ENCODE measurements around the gene EPAS1. TPM values are rescaled to one million over a fixed set of nuclear protein-coding genes. Genes with fewer than 3 reads are reported as not detected.
A peak's percentile ranks its signal among the peaks of the same experiment; 100 is the strongest.

EPAS1 gene
- total RNA-seq, 2 experiments from 2014 or later = 51.0 to 54.6 TPM

GRCh38 chr2:46315103-46315890 is 18.1 kb downstream of the EPAS1 start:
- Mint-ChIP-seq H3K4me3 (no peak overlapping the region), H3K27ac (no peak overlapping the region), H3K36me3 (no peaks in the 10 kb centered on the region), H3K4me1 (ENCODE audit: low read depth) (peaks cover 11% of the 10 kb centered on the region), H3K27me3 (peaks cover 5% of the 10 kb centered on the region), H3K9me3 (no peaks in the 10 kb centered on the region)
- intact Hi-C loops (cut with micrococcal nuclease) = no loop called here
- DNase-seq = peak; percentile 51
- ChIA-PET CTCF (interaction anchor here (0.7 to 1.6 kb wide), 2 partner anchors 48 to 145 kb away, joined by 4 read pairs; no protein-coding TSS in a partner anchor), POLR2A (no interaction called here)

- H3K27me3 Mint-ChIP-seq = peaks cover 3% of the 10 kb centered on the region
- DNase-seq = no peak
- H3K4me3 Mint-ChIP-seq = no peak overlapping the region
- peaks cover 11% of the 10 kb centered on the region for H3K4me1 Mint-ChIP-seq (ENCODE audit: low read depth)
- H3K36me3 Mint-ChIP-seq = no peaks in the 10 kb centered on the region
- intact Hi-C loops (cut with micrococcal nuclease) = no loop called here
- POLR2A ChIA-PET = no interaction called here
- H3K27ac Mint-ChIP-seq = no peak overlapping the region
- no peaks in the 10 kb centered on the region for H3K9me3 Mint-ChIP-seq
- CTCF ChIA-PET = no interaction called here
Observed at GRCh38 chr2:46317094-46317486, 19.9 kb downstream of the EPAS1 start.

DNA sequence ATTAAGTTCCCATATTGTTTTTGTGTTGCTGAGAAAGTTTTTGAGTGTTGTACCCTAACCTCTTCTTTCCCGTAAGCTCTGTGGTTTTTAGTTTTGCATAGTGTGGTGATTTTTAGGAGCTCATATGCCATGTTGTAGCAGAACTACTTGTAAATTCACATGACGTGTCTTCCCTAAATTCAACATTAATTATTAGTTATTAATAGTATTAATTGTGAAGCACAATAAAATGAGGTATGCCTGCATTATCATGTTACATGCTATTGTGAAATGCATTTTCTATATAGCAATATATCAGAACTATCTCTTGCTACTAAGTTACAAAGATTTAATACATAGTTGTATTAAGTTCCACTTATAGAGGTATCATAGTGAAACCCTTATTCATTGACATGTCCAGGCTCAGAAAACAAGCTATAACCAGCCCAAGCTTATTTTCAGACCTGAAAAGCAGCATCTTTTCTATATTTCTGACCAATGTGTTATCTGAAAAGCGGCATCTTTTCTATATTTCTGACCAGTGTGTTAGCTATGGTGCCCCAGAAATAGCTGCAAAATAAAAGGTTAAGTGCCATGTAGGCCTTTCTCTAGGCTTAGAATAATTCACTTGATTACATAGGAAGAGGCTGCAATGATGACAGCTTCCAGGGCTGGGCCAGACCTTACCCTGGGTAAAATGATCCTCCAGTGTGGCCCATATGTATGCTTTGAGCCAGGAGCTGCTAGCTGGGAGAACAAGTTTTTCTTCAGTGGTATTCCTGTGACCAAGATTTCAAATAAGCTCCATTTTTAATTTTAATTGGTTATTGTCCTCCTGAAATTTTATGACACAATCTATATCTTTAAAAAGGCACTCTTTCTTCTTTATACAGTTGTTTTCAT is 21.6 kb downstream of the EPAS1 start:
- no peak for DNase-seq
- Mint-ChIP-seq H3K27ac (no peak overlapping the region), H3K36me3 (no peaks in the 10 kb centered on the region), H3K9me3 (no peaks in the 10 kb centered on the region), H3K4me3 (no peak overlapping the region), H3K27me3 (no peaks in the 10 kb centered on the region), H3K4me1 (ENCODE audit: low read depth) (peaks cover 11% of the 10 kb centered on the region)
- intact Hi-C loops (cut with micrococcal nuclease) = no loop called here
- CTCF ChIA-PET = interaction anchor here (1.1 kb wide), 1 partner anchor 9 kb away, joined by 4 read pairs; no protein-coding TSS in a partner anchor
- POLR2A ChIA-PET = no interaction called here

GRCh38 chr2:46319711-46320110 is 22.5 kb downstream of the EPAS1 start:
- no peaks in the 10 kb centered on the region for H3K9me3 Mint-ChIP-seq
- DNase-seq = no peak
- ChIA-PET POLR2A (no interaction called here), CTCF (no interaction called here)
- H3K27me3 Mint-ChIP-seq = no peaks in the 10 kb centered on the region
- no peak overlapping the region for H3K27ac Mint-ChIP-seq
- intact Hi-C loops (cut with micrococcal nuclease) = no loop called here
- H3K4me1 Mint-ChIP-seq (ENCODE audit: low read depth) = peaks cover 11% of the 10 kb centered on the region
- H3K4me3 Mint-ChIP-seq = no peak overlapping the region
- no peaks in the 10 kb centered on the region for H3K36me3 Mint-ChIP-seq

DNA sequence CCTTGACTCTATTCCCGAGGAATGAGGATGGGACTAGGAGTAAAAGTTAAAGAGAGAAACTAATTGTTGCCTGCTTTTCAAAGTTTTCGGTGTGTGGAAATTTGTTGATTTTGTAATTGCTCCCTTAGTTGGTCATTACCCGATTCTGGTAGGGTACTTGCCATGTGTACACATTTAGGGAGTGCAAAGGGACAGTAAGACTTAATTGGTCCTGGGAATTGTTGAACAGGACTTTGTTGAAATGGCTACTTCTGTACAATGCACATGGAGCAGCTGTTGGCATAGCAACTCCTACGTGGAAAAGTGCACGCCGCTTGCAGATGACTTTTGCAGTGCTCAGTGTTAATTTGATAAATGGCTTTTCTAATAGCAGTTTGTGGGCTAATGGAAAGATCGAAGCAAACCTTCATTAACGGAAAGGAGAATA is 22.9 kb downstream of the EPAS1 start:
- peaks cover 9% of the 10 kb centered on the region for H3K4me1 Mint-ChIP-seq (ENCODE audit: low read depth)
- no peaks in the 10 kb centered on the region for H3K27me3 Mint-ChIP-seq
- no peak for DNase-seq
- POLR2A ChIA-PET = no interaction called here
- H3K36me3 Mint-ChIP-seq = no peaks in the 10 kb centered on the region
- H3K4me3 Mint-ChIP-seq = no peak overlapping the region
- CTCF ChIA-PET = no interaction called here
- H3K9me3 Mint-ChIP-seq = no peaks in the 10 kb centered on the region
- no peak overlapping the region for H3K27ac Mint-ChIP-seq
- intact Hi-C loops (cut with micrococcal nuclease) = no loop called here

GRCh38 chr2:46323730-46324129 is 26.5 kb downstream of the EPAS1 start:
- CTCF ChIA-PET = interaction anchor here (1.9 kb wide), 1 partner anchor 261 kb away, joined by 6 read pairs; no protein-coding TSS in a partner anchor
- Mint-ChIP-seq H3K9me3 (no peaks in the 10 kb centered on the region), H3K4me3 (no peak overlapping the region), H3K36me3 (no peaks in the 10 kb centered on the region), H3K4me1 (ENCODE audit: low read depth) (peaks cover 3% of the 10 kb centered on the region), H3K27ac (no peak overlapping the region), H3K27me3 (no peaks in the 10 kb centered on the region)
- DNase-seq = no peak
- POLR2A ChIA-PET = no interaction called here
- intact Hi-C loops (cut with micrococcal nuclease) = no loop called here

GRCh38 chr2:46325182-46325928 is 28.1 kb downstream of the EPAS1 start:
- intact Hi-C loops (cut with micrococcal nuclease) = no loop called here

GRCh38 chr2:46326231-46326980 is 29.2 kb downstream of the EPAS1 start:
- H3K27ac Mint-ChIP-seq = no peak overlapping the region
- DNase-seq = no peak
- intact Hi-C loops (cut with micrococcal nuclease) = no loop called here
- peaks cover 9% of the 10 kb centered on the region for H3K4me1 Mint-ChIP-seq (ENCODE audit: low read depth)
- H3K4me3 Mint-ChIP-seq = no peak overlapping the region
- ChIA-PET CTCF (interaction anchor here (0.6 kb wide), 1 partner anchor 248 kb away, joined by 4 read pairs; no protein-coding TSS in a partner anchor), POLR2A (no interaction called here)
- H3K36me3 Mint-ChIP-seq = no peaks in the 10 kb centered on the region
- no peaks in the 10 kb centered on the region for H3K9me3 Mint-ChIP-seq
- no peaks in the 10 kb centered on the region for H3K27me3 Mint-ChIP-seq

More at GRCh38 chr2:46325182-46325928, 28.1 kb downstream of the EPAS1 start:
- no peaks in the 10 kb centered on the region for H3K9me3 Mint-ChIP-seq
- peaks cover 9% of the 10 kb centered on the region for H3K4me1 Mint-ChIP-seq (ENCODE audit: low read depth)
- CTCF ChIA-PET = interaction anchor here (0.6 to 1.0 kb wide), 2 partner anchors 68 to 262 kb away, joined by 3 read pairs; no protein-coding TSS in a partner anchor
- no peaks in the 10 kb centered on the region for H3K27me3 Mint-ChIP-seq
- POLR2A ChIA-PET = no interaction called here
- H3K36me3 Mint-ChIP-seq = no peaks in the 10 kb centered on the region
- no peak for DNase-seq
- no peak overlapping the region for H3K4me3 Mint-ChIP-seq
- H3K27ac Mint-ChIP-seq = no peak overlapping the region

DNA sequence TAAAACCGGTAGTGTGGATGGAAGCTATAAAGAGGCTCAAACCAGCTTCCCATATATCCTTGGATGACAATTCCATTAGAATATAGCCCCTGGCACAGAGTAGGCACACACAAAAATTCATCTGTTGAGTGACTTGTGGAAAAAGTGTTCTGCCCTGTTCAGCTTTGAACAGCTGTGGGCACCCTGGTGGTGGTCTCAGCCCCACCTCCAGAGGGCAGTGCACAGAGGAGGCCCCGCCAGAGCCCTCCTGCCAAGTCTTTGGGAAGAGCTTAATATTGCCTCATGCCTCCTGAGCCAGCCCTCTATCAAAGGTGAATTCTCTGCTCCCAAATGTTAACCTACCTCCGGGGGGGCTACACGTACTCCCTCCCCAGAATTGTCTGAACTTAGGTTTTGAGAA is 30.4 kb downstream of the EPAS1 start:
- Mint-ChIP-seq H3K4me3 (no peak overlapping the region), H3K9me3 (no peaks in the 10 kb centered on the region), H3K27me3 (no peaks in the 10 kb centered on the region), H3K4me1 (ENCODE audit: low read depth) (peaks cover 9% of the 10 kb centered on the region), H3K27ac (no peak overlapping the region), H3K36me3 (no peaks in the 10 kb centered on the region)
- ChIA-PET POLR2A (no interaction called here), CTCF (interaction anchor here (0.8 to 1.2 kb wide), 2 partner anchors 9 kb away, joined by 4 read pairs; no protein-coding TSS in a partner anchor)
- intact Hi-C loops (cut with micrococcal nuclease) = no loop called here
- DNase-seq = no peak

DNA sequence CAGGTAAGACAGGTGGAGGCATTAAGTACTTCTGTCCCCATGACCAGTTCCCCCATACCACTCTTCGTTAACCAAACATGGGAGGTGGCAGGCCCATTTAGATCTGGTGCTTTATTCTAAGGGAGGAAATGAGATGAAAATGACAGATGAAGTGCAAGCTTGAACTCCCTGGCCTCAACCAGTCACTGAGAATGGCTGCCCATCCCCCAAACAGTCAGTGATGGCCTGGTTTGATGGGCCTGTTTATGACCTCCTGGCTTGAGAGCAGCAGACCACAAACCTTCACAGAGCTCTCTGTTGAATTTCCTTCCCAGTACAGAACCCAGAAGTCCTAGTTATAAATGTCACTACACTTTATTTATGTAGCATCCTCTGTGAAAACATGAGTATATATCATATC is 31.1 kb downstream of the EPAS1 start:
- ChIA-PET CTCF (interaction anchor here (1.2 kb wide), 1 partner anchor 8 kb away, joined by 4 read pairs; no protein-coding TSS in a partner anchor), POLR2A (no interaction called here)
- H3K4me3 Mint-ChIP-seq = no peak overlapping the region
- peaks cover 9% of the 10 kb centered on the region for H3K4me1 Mint-ChIP-seq (ENCODE audit: low read depth)
- H3K9me3 Mint-ChIP-seq = no peaks in the 10 kb centered on the region
- H3K27ac Mint-ChIP-seq = no peak overlapping the region
- H3K27me3 Mint-ChIP-seq = no peaks in the 10 kb centered on the region
- intact Hi-C loops (cut with micrococcal nuclease) = no loop called here
- H3K36me3 Mint-ChIP-seq = no peaks in the 10 kb centered on the region
- no peak for DNase-seq

GRCh38 chr2:46328829-46329228 is 31.6 kb downstream of the EPAS1 start:
- H3K27me3 Mint-ChIP-seq = no peaks in the 10 kb centered on the region
- intact Hi-C loops (cut with micrococcal nuclease) = loop anchor here (1.0 kb wide), 1 partner anchor 34 kb away; no protein-coding TSS in a partner anchor
- CTCF ChIA-PET = no interaction called here

More at GRCh38 chr2:46328829-46329228, 31.6 kb downstream of the EPAS1 start:
- POLR2A ChIA-PET = no interaction called here
- Mint-ChIP-seq H3K4me1 (ENCODE audit: low read depth) (peaks cover 9% of the 10 kb centered on the region), H3K4me3 (no peak overlapping the region), H3K27ac (peak overlapping the region; percentile 36), H3K9me3 (no peaks in the 10 kb centered on the region), H3K36me3 (no peaks in the 10 kb centered on the region)
- no peak for DNase-seq

All from activated CD4-positive, alpha-beta memory T cell treated with anti-CD3 and anti-CD28 coated beads for 36 hours (primary cell).